Sigmoid colon (tissue), 7 donors: ENCODE measurements around the gene SHOC1. TPM values are rescaled to one million over a fixed set of nuclear protein-coding genes. Genes with fewer than 3 reads are reported as not detected.
"Not testable (repeated sequence)": the region's sequence is repeated elsewhere in the genome, so short reads cannot be mapped to it uniquely, and the experiment has no call there.

Experiments used
- DNase-seq: peaks from one replicate; pipeline ENCODE4 v3.0.0-alpha.2; 2019
- H3K27ac ChIP-seq, 4 donors: fragments of 200-600 bp; sonication (generic); one replicate each; pipeline ENCODE4 v1.5.1; 2016 to 2019; ENCODE audit warnings: mild to moderate bottlenecking in 1 of 4
- H3K27me3 ChIP-seq, 3 donors: fragments of 200-600 bp; sonication (generic); one replicate each; pipeline ENCODE4 v1.5.1; 2019; ENCODE audit warnings: mild to moderate bottlenecking in 1 of 3
- H3K36me3 ChIP-seq, 4 donors: fragments of 200-600 bp; sonication (generic); one replicate each; pipeline ENCODE4 v1.5.1; 2016 to 2019
- H3K4me1 ChIP-seq, 4 donors: fragments of 200-600 bp; sonication (generic); one replicate each; pipeline ENCODE4 v1.5.1; 2017 to 2019
- H3K4me3 ChIP-seq, 4 donors: fragments of 200-600 bp; sonication (generic); one replicate each; pipeline ENCODE4 v1.5.1; 2017 to 2019; ENCODE audit warnings: mild to moderate bottlenecking in 2 of 4, moderate library complexity in 1 of 4
- H3K9me3 ChIP-seq, 4 donors: fragments of 200-600 bp in 3 of 4; sonication (generic) in 3 of 4; one replicate each; pipeline versions ENCODE4 v1.5.1 to v1.6.1; 2013 to 2019
- EP300 ChIP-seq, 4 donors: sonication (generic); formaldehyde crosslinking; IDR thresholded peaks; one replicate each; pipeline ENCODE4 v1.6.1; 2017; ENCODE audit warnings: antibody characterized with exemption in 4 of 4
- POLR2A ChIP-seq, 2 donors: fragments of 450-650 bp; IDR thresholded peaks; one replicate each; pipeline ENCODE4 v1.6.1; 2016; ENCODE audit warnings: antibody characterized with exemption in 2 of 2, mild to moderate bottlenecking in 2 of 2, moderate library complexity in 2 of 2
- POLR2AphosphoS5 ChIP-seq, 4 donors: sonication (generic); formaldehyde crosslinking; IDR thresholded peaks; one replicate each; pipeline ENCODE4 v1.6.1; 2017; ENCODE audit warnings: antibody characterized with exemption in 4 of 4
- WGBS, 2 donors: extraction: QIAGEN DNeasy Blood & Tissue Kit; methylation state at CpG; one replicate each; pipeline ENCODE4 v1.1.7; 2013; 5-methylcytosine and 5-hydroxymethylcytosine counted together
- intact Hi-C: fragments of 100-400 bp; cut with DNase I; formaldehyde crosslinking; loops from one replicate; pipeline ENCODE4 v1.15.1; 2023
- polyA plus RNA-seq, 3 donors: library from polyadenylated mRNA; stranded (reverse); fragments of 200-250 nt; gene quantifications; one replicate each; pipeline ENCODE4 v1.2.3, GENCODE V29; 2013
- total RNA-seq, 4 donors: library from RNA; depleted of rRNA; stranded (reverse); fragments of >200 nt; gene quantifications; one replicate each; pipeline ENCODE4 v1.1.0, GENCODE V29; 2016
- TF ChIP-seq, protein P1 (sequence below), 4 experiments: fragments of 450-650 bp in 3 of 4; fragments of 200-600 bp in 1 of 4; IDR thresholded peaks; one replicate each; pipeline ENCODE4 v1.5.1; 2016 to 2019; ENCODE audit warnings: antibody characterized with exemption in 4 of 4, mild to moderate bottlenecking in 3 of 4, moderate library complexity in 2 of 4
- donor health status: healthy with polysubstance abuse.
- donor health status: Bipolar disorder and iron deficiency.
- donor health status: healthy.

Gene SHOC1
- total and polyA plus RNA-seq, 7 donors, result 0.03 TPM; not detected in 6

DNA sequence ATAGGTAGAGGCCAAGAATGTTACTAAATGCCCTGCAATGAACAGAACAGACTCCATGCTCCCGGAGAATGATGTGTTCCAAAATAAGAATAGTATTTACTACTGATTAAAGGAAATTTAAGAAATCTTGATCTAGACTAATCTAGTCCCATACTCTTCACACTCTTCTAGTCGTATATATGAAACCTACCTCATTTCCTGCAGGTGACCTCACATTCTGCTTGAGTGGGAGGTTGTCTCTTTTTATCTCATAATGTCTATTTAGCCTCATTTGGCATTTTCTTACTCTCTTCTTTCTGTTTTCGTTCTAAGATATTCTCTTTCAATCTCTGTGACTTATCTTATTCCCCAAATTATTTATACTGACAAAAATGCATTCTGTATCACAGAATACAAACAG, 9.2 kb upstream of the SHOC1 start:
- no peaks in the 10 kb centered on the region for H3K9me3 ChIP-seq
- TF ChIP-seq, protein P1, sequence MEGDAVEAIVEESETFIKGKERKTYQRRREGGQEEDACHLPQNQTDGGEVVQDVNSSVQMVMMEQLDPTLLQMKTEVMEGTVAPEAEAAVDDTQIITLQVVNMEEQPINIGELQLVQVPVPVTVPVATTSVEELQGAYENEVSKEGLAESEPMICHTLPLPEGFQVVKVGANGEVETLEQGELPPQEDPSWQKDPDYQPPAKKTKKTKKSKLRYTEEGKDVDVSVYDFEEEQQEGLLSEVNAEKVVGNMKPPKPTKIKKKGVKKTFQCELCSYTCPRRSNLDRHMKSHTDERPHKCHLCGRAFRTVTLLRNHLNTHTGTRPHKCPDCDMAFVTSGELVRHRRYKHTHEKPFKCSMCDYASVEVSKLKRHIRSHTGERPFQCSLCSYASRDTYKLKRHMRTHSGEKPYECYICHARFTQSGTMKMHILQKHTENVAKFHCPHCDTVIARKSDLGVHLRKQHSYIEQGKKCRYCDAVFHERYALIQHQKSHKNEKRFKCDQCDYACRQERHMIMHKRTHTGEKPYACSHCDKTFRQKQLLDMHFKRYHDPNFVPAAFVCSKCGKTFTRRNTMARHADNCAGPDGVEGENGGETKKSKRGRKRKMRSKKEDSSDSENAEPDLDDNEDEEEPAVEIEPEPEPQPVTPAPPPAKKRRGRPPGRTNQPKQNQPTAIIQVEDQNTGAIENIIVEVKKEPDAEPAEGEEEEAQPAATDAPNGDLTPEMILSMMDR (IDR thresholded peaks at IDR 0.05), result no peak
- TF ChIP-seq POLR2AphosphoS5 (IDR thresholded peaks at IDR 0.05), result no peak
- TF ChIP-seq EP300 (IDR thresholded peaks at IDR 0.05), result no peak
- no peak for TF ChIP-seq POLR2A (IDR thresholded peaks at IDR 0.05)
- no peak for DNase-seq
- no peak overlapping the region for H3K4me3 ChIP-seq
- no peak overlapping the region for H3K27ac ChIP-seq
- H3K36me3 ChIP-seq, result no peaks in the 10 kb centered on the region
- H3K4me1 ChIP-seq, result no peaks in the 10 kb centered on the region
- H3K27me3 ChIP-seq, result no peaks in the 10 kb centered on the region
- 72 to 93% methylated on average over 3 of the region's 3 CpGs for WGBS, 2 donors
- intact Hi-C loops, result no loop called here

DNA sequence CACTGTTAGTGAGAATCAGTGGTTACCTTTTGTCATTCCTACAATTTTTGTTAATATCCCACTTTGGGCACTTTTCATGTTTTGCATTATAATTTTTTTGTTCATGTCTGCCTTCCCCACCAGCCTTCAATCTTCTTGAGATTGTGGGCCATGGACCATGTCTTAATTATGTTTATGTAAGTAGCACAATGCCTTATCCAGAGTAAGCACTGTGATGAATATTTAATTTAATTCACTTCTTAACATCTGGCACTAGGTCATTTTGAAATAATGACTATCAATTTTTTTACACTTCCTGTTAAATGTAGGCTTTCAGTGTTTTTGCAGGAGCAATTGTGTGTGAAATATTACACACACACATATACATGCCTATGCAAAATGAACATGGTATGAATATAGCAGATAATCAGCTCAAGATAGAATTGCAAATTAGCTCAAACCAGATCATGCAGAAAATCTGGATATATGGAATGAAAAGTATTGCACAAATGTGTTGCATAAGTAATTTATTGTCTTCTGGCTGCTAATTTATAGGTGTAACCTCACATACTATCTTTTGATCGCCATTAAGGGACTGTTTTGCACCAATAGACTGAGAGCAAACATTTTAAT, 5.3 kb upstream of the SHOC1 start:
- intact Hi-C loops, result no loop called here
- Histone ChIP-seq H3K27me3 (no peaks in the 10 kb centered on the region), H3K27ac (no peak overlapping the region), H3K9me3 (no peaks in the 10 kb centered on the region), H3K4me1 (no peaks in the 10 kb centered on the region), H3K4me3 (no peak overlapping the region), H3K36me3 (no peaks in the 10 kb centered on the region)
- DNase-seq, result no peak
- TF ChIP-seq, protein P1 (IDR thresholded peaks at IDR 0.05), result no peak
- no peak for TF ChIP-seq EP300 (IDR thresholded peaks at IDR 0.05)
- TF ChIP-seq POLR2AphosphoS5 (IDR thresholded peaks at IDR 0.05), result no peak
- no peak for TF ChIP-seq POLR2A (IDR thresholded peaks at IDR 0.05)
- WGBS, 2 donors, result 86 to 92% methylated on average over 1 of the region's 1 CpG

DNA sequence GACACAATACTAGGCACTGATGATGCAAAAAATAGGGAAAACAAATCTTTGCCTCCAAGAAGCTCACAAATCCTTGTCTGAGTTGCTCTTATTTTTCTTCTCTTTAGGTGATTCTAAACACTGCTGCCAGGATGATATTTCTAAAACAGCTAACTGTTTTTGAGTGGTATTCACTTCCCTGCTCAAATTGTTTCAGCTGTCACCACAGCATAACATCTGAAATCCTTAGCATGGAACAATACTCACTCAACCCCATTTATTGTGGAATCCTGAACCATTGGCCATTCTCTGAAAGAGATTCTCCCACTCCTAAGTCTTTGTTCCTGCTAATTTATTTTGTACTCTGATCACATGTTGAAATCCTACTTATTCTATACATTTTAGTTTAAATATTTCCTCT, 4.8 kb upstream of the SHOC1 start:
- Histone ChIP-seq H3K27me3 (no peaks in the 10 kb centered on the region), H3K36me3 (no peaks in the 10 kb centered on the region), H3K9me3 (no peaks in the 10 kb centered on the region), H3K27ac (no peak overlapping the region), H3K4me1 (no peaks in the 10 kb centered on the region), H3K4me3 (no peak overlapping the region)
- TF ChIP-seq POLR2A (IDR thresholded peaks at IDR 0.05) (no peak), EP300 (IDR thresholded peaks at IDR 0.05) (no peak), POLR2AphosphoS5 (IDR thresholded peaks at IDR 0.05) (no peak)
- TF ChIP-seq, protein P1 (IDR thresholded peaks at IDR 0.05), result no peak
- intact Hi-C loops, result no loop called here
- DNase-seq, result no peak

DNA sequence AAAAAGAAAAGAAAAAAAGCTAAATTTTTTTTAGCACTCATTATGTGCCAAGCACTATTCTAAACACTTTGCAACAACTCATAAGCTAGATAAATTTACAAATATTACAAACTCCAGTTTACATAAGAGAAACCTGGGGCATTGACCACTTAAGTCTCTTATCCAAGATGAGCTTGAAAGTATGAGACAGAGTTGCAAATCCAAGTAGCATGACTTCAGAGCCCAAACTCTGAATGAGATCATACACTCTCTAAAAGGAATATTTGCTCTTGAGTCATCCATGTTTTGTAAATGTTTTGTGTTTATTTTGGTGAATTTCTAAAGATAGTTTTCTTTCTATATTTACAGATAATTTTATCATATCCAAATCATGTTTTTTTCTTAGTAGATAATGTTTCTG, 4.0 kb upstream of the SHOC1 start:
- Histone ChIP-seq H3K9me3 (no peaks in the 10 kb centered on the region), H3K4me3 (no peak overlapping the region), H3K4me1 (no peaks in the 10 kb centered on the region), H3K27me3 (no peaks in the 10 kb centered on the region), H3K27ac (no peak overlapping the region), H3K36me3 (no peaks in the 10 kb centered on the region)
- intact Hi-C loops, result no loop called here
- no peak for DNase-seq
- no peak for TF ChIP-seq POLR2AphosphoS5 (IDR thresholded peaks at IDR 0.05)
- TF ChIP-seq EP300 (IDR thresholded peaks at IDR 0.05), result no peak
- TF ChIP-seq, protein P1 (IDR thresholded peaks at IDR 0.05), result no peak
- no peak for TF ChIP-seq POLR2A (IDR thresholded peaks at IDR 0.05)

DNA sequence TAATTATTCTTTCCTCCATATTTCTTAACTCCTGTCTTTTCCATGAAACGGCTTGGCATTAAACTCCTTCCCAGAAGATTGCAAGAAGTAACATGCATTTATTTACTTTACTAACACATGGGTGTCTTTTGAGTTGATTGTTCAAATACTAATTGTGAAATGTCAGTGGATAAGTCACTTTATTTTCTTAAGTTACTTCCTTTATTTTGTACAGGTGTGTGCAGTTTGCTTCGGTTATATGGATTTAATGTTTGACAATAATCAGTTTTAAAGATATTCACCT, 761 bp upstream of the SHOC1 start:
- H3K4me3 ChIP-seq, result no peak overlapping the region
- no peak for DNase-seq
- intact Hi-C loops, result no loop called here
- H3K36me3 ChIP-seq, result no peaks in the 10 kb centered on the region
- TF ChIP-seq POLR2AphosphoS5 (IDR thresholded peaks at IDR 0.05) (no peak), POLR2A (IDR thresholded peaks at IDR 0.05) (no peak), EP300 (IDR thresholded peaks at IDR 0.05) (no peak)
- TF ChIP-seq, protein P1 (IDR thresholded peaks at IDR 0.05), result no peak
- WGBS, 2 donors, result 52 to 80% methylated on average over 2 of the region's 2 CpGs
- H3K4me1 ChIP-seq, result no peaks in the 10 kb centered on the region
- H3K27ac ChIP-seq, result no peak overlapping the region
- no peaks in the 10 kb centered on the region for H3K9me3 ChIP-seq
- no peaks in the 10 kb centered on the region for H3K27me3 ChIP-seq

DNA sequence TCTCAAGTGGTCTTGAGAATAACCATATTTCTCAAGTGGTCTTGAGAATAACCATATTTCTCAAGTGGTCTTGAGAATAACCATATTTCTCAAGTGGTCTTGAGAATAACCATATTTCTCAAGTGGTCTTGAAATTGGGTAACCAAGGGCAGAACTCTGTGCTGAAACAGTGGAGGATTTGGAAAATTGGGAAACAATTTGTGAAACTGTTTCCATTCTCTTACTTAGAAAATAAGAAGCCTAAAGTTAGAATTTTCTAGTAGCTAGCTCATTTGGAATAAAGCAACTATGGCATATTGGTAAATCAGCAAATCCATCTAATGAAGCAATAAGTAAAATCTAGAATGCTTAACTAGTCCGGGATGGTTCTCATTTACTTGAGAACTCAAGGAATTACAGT, 2.9 kb downstream of the SHOC1 start:
- H3K36me3 ChIP-seq, H3K27me3 ChIP-seq, H3K27ac ChIP-seq, intact Hi-C loops, H3K4me1 ChIP-seq, H3K9me3 ChIP-seq, H3K4me3 ChIP-seq, DNase-seq: not testable (repeated sequence)
- WGBS, 2 donors, result 95% methylated on average over 1 of the region's 1 CpG
